CD14-positive monocyte (primary cell): ENCODE results near the gene AGAP1. TPM values are rescaled to one million over a fixed set of nuclear protein-coding genes. Genes with fewer than 3 reads are reported as not detected.

Experiments
- DNase-seq, 3 donors: peaks; one replicate each; pipeline ENCODE4 v3.0.0-alpha.2; 2011 to 2022
- H2AFZ ChIP-seq: 2 replicates; pipeline ENCODE4 v1.6.0; 2012; ENCODE audit warnings: mild to moderate bottlenecking, low read depth, low read length, inconsistent platforms; ENCODE audit not compliant: insufficient read depth, poor library complexity, severe bottlenecking
- H3K27ac ChIP-seq, 2 donors: 1 replicate in 1 of 2; 2 replicates in 1 of 2; pipeline ENCODE4 v1.5.1; 2012 to 2013; ENCODE audit warnings: low read length in 2 of 2, control low read depth in 1 of 2, inconsistent platforms in 1 of 2, low read depth in 1 of 2, mild to moderate bottlenecking in 1 of 2
- H3K27me3 ChIP-seq, 2 donors: one replicate each; pipeline versions ENCODE4 v1.6.0 to v1.6.1; 2011 to 2013; ENCODE audit warnings: low read length in 2 of 2; ENCODE audit not compliant: control insufficient read depth in 2 of 2, insufficient read depth in 2 of 2
- H3K36me3 ChIP-seq, 2 donors: replicated peaks in 1 of 2; 1 replicate in 1 of 2; 2 replicates in 1 of 2; pipeline versions ENCODE4 v1.5.1 to v1.6.1; 2012 to 2013; ENCODE audit warnings: low read length in 2 of 2, control low read depth in 1 of 2, inconsistent platforms in 1 of 2, mild to moderate bottlenecking in 1 of 2; ENCODE audit not compliant: insufficient read depth in 2 of 2, control insufficient read depth in 1 of 2
- H3K4me1 ChIP-seq, 2 donors: 1 replicate in 1 of 2; 2 replicates in 1 of 2; pipeline versions ENCODE4 v1.5.1 to v1.6.1; 2012 to 2013; ENCODE audit warnings: low read length in 2 of 2, control low read depth in 1 of 2, inconsistent platforms in 1 of 2, mild to moderate bottlenecking in 1 of 2, moderate library complexity in 1 of 2; ENCODE audit not compliant: insufficient read depth in 2 of 2, control insufficient read depth in 1 of 2
- H3K4me2 ChIP-seq: replicated peaks from 2 replicates; pipeline ENCODE3; 2012; ENCODE audit warnings: low read length, moderate library complexity, mild to moderate bottlenecking; ENCODE audit not compliant: poor library complexity, severe bottlenecking; ENCODE audit errors: extremely low read depth
- H3K4me3 ChIP-seq, 3 experiments: fragments of 200-600 bp in 1 of 3; sonication (generic) in 1 of 3; replicated peaks in 1 of 3; 1 replicate in 2 of 3; 2 replicates in 1 of 3; pipeline ENCODE4 v1.5.1; 2011 to 2013; ENCODE audit warnings: low read length in 3 of 3, mild to moderate bottlenecking in 3 of 3, control low read depth in 2 of 3, low read depth in 2 of 3, inconsistent platforms in 1 of 3, moderate library complexity in 1 of 3
- H3K79me2 ChIP-seq: 2 replicates; pipeline ENCODE4 v1.6.0; 2012; ENCODE audit warnings: mild to moderate bottlenecking, control low read depth, inconsistent platforms, low read length, moderate library complexity; ENCODE audit not compliant: insufficient read depth
- H3K9ac ChIP-seq: 2 replicates; pipeline ENCODE4 v1.6.0; 2017; ENCODE audit warnings: low read length, mild to moderate bottlenecking; ENCODE audit not compliant: insufficient read depth, poor library complexity, severe bottlenecking
- H3K9me3 ChIP-seq, 2 donors: replicated peaks in 1 of 2; 1 replicate in 1 of 2; 2 replicates in 1 of 2; pipeline versions ENCODE4 v1.5.1 to v1.6.1; 2012 to 2013; ENCODE audit warnings: low read length in 2 of 2, control low read depth in 1 of 2; ENCODE audit not compliant: control insufficient read depth in 1 of 2, insufficient read depth in 1 of 2
- H4K20me1 ChIP-seq: 2 replicates; pipeline ENCODE4 v1.6.0; 2012; ENCODE audit warnings: mild to moderate bottlenecking, low read length, control low read depth, moderate library complexity; ENCODE audit not compliant: insufficient read depth
- H3K27ac Mint-ChIP-seq, 7 donors: one replicate each; pipeline ENCODE4 v1.8.0; 2020; ENCODE audit warnings: mild to moderate bottlenecking in 7 of 7, mixed read lengths in 7 of 7, moderate library complexity in 6 of 7, inconsistent platforms in 2 of 7
- H3K27me3 Mint-ChIP-seq, 3 donors: one replicate each; pipeline ENCODE4 v1.8.0; 2021 to 2022; ENCODE audit warnings: low read depth in 3 of 3, mild to moderate bottlenecking in 3 of 3, mixed read lengths in 3 of 3, moderate library complexity in 3 of 3, inconsistent platforms in 1 of 3
- H3K36me3 Mint-ChIP-seq, 2 donors: one replicate each; pipeline ENCODE4 v1.8.0; 2020; ENCODE audit warnings: mixed read lengths in 2 of 2, inconsistent platforms in 1 of 2, mild to moderate bottlenecking in 1 of 2
- H3K4me1 Mint-ChIP-seq: one replicate; pipeline ENCODE4 v1.8.0; 2020; ENCODE audit warnings: mild to moderate bottlenecking, mixed read lengths
- H3K4me3 Mint-ChIP-seq, 2 donors: one replicate each; pipeline ENCODE4 v1.8.0; 2020; ENCODE audit warnings: mild to moderate bottlenecking in 2 of 2, mixed read lengths in 2 of 2, moderate library complexity in 1 of 2
- H3K9me3 Mint-ChIP-seq, 7 donors: one replicate each; pipeline ENCODE4 v1.8.0; 2020 to 2022; ENCODE audit warnings: mixed read lengths in 7 of 7, mild to moderate bottlenecking in 6 of 7, moderate library complexity in 6 of 7, inconsistent platforms in 2 of 7
- CTCF ChIP-seq: fragments of 200-600 bp; IDR thresholded peaks from one replicate; pipeline ENCODE4 v1.8.0; 2022; ENCODE audit warnings: antibody characterized with exemption, mild to moderate bottlenecking
- WGBS: methylation state at CpG from one replicate; pipeline ENCODE4 v1.1.5; 2013; ENCODE audit warnings: missing lambda C conversion rate; ENCODE audit not compliant: insufficient coverage; 5-methylcytosine and 5-hydroxymethylcytosine counted together
- intact Hi-C, 2 donors: fragments of 100-400 bp; cut with micrococcal nuclease; formaldehyde crosslinking; loops; one replicate each; pipeline versions ENCODE4 v1.15.0 to v1.15.1; 2023
- polyA plus RNA-seq, 3 donors: library from polyadenylated mRNA; depleted of rRNA in 1 of 3; unstranded in 2 of 3; stranded (reverse) in 1 of 3; fragments of 300-500 nt in 2 of 3; fragments of >200 nt in 1 of 3; fragmentation: Illumina TruSeq in 2 of 3; gene quantifications; 1 replicate in 2 of 3; 2 replicates in 1 of 3; pipeline ENCODE4 v1.2.3, GENCODE V29; 2012 to 2021

The AGAP1 gene
- polyA plus RNA-seq, 3 donors, result 0.12 TPM; not detected in 2

- H3K9me3 Mint-ChIP-seq, result peaks cover 0 to 20% (median 15%) of the 10 kb centered on the region in 7 donors
- Histone ChIP-seq H3K9ac (no peak overlapping the region), H4K20me1 (no peaks in the 10 kb centered on the region), H3K79me2 (no peaks in the 10 kb centered on the region), H3K4me1 (no peaks in the 10 kb centered on the region), H3K27me3 (peaks cover 49 to 86% of the 10 kb centered on the region in 2 donors), H3K4me3 (no peak overlapping the region), H3K36me3 (no peaks in the 10 kb centered on the region), H3K9me3 (peaks cover 0 to 33% of the 10 kb centered on the region in 2 donors), H3K4me2 (no peak overlapping the region), H3K27ac (no peak overlapping the region), H2AFZ (no peak overlapping the region)
- intact Hi-C loops, result no loop called here
- 12% methylated on average over 5 of the region's 18 CpGs for WGBS
- no peak overlapping the region for H3K27ac Mint-ChIP-seq
- TF ChIP-seq CTCF, result no peak
- peak overlapping the region in 1 of 2 donors; percentile 88 for H3K4me3 Mint-ChIP-seq
- H3K36me3 Mint-ChIP-seq, result peaks cover 0 to 6% of the 10 kb centered on the region in 2 donors
- peaks cover 81 to 94% (median 82%) of the 10 kb centered on the region in 3 donors for H3K27me3 Mint-ChIP-seq
- peaks cover 8% of the 10 kb centered on the region for H3K4me1 Mint-ChIP-seq
- DNase-seq, result no peak
Measured at GRCh38 chr2:236164925-236165841, 671.3 kb downstream of the AGAP1 start.

DNA sequence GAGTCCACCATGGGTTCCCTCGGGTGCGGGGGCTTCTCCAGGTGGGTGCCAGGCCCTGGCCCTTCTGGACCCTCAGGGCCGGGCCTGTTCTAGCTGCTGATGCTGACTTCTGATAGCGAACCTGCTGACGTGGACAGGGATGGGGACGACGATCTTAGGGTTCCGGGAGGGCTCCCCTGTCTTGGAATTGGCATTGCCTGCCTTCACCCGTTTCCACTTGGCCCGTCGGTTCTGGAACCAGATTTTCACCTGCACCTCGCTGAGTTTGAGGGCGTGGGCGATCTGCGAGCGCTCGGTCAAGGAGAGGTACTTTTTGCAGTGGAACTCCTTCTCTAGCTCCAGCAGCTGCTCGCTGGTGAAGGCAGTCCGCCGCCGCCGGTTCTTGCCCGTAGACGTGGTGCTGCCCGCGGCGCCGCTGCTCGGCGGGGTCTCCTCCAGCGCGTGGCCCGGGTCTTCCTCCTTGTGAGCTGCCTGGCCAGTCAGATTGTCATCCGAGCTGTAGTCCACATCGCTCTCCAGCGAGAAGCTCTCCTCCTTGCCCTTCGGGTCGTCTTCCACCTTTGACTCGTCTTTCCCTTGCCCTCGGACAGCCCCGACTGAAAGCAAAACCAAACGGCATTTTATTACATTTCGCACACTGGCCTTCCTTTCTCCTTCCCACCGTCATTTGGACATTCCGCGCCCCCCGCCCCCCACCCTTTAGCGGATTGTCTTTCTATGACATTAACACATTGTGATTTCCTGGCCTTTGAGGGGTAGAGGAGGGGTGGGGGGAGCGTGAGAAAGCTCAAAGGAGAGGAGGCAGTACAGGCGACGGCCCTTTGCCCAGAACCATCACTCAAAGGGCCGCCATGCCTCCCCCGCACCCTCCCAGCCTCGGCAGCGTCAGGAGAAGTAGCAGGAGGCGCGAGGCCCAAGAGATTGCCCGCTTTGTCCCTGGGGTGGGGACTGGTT is 672.3 kb downstream of the AGAP1 start:
- H3K4me3 Mint-ChIP-seq, result peak overlapping the region; percentile 24 to 88
- H3K4me2 ChIP-seq, result no peak overlapping the region
- H2AFZ ChIP-seq, result no peak overlapping the region
- peaks cover 0 to 6% of the 10 kb centered on the region in 2 donors for H3K36me3 Mint-ChIP-seq
- no peak overlapping the region for H3K9ac ChIP-seq
- peaks cover 54 to 86% of the 10 kb centered on the region in 2 donors for H3K27me3 ChIP-seq
- H4K20me1 ChIP-seq, result no peaks in the 10 kb centered on the region
- TF ChIP-seq CTCF, result no peak
- no peak overlapping the region for H3K27ac ChIP-seq
- no peaks in the 10 kb centered on the region for H3K79me2 ChIP-seq
- DNase-seq, result no peak
- H3K27ac Mint-ChIP-seq, result no peak overlapping the region
- peaks cover 8% of the 10 kb centered on the region for H3K4me1 Mint-ChIP-seq
- no peak overlapping the region for H3K4me3 ChIP-seq
- peaks cover 81 to 94% (median 81%) of the 10 kb centered on the region in 3 donors for H3K27me3 Mint-ChIP-seq
- H3K4me1 ChIP-seq, result no peaks in the 10 kb centered on the region
- peaks cover 0 to 42% of the 10 kb centered on the region in 2 donors for H3K9me3 ChIP-seq
- H3K36me3 ChIP-seq, result no peaks in the 10 kb centered on the region
- peaks cover 0 to 24% (median 16%) of the 10 kb centered on the region in 7 donors for H3K9me3 Mint-ChIP-seq
- intact Hi-C loops, result no loop called here
- 8% methylated on average over 42 of the region's 58 CpGs for WGBS
